Gastroesophageal sphincter (tissue), 3 donors: ENCODE results near the gene UIMC1.

Source experiments
- EP300 ChIP-seq: sonication (generic); formaldehyde crosslinking; IDR thresholded peaks from one replicate; pipeline ENCODE4 v1.6.1; 2017; ENCODE audit warnings: antibody characterized with exemption, mild to moderate bottlenecking
- POLR2A ChIP-seq, 2 donors: fragments of 450-650 bp; IDR thresholded peaks; one replicate each; pipeline ENCODE4 v1.6.1; 2017; ENCODE audit warnings: antibody characterized with exemption in 2 of 2, mild to moderate bottlenecking in 2 of 2, moderate library complexity in 1 of 2
- POLR2AphosphoS5 ChIP-seq: sonication (generic); formaldehyde crosslinking; IDR thresholded peaks from one replicate; pipeline ENCODE4 v1.6.1; 2017; ENCODE audit warnings: antibody characterized with exemption
- TF ChIP-seq, protein P1 (sequence below), 4 experiments: fragments of 200-600 bp in 2 of 4; fragments of 450-650 bp in 2 of 4; sonication (generic) in 1 of 4; IDR thresholded peaks; one replicate each; pipeline ENCODE4 v1.5.1; 2017 to 2019; ENCODE audit warnings: antibody characterized with exemption in 4 of 4, mild to moderate bottlenecking in 2 of 4, moderate library complexity in 2 of 4

DNA sequence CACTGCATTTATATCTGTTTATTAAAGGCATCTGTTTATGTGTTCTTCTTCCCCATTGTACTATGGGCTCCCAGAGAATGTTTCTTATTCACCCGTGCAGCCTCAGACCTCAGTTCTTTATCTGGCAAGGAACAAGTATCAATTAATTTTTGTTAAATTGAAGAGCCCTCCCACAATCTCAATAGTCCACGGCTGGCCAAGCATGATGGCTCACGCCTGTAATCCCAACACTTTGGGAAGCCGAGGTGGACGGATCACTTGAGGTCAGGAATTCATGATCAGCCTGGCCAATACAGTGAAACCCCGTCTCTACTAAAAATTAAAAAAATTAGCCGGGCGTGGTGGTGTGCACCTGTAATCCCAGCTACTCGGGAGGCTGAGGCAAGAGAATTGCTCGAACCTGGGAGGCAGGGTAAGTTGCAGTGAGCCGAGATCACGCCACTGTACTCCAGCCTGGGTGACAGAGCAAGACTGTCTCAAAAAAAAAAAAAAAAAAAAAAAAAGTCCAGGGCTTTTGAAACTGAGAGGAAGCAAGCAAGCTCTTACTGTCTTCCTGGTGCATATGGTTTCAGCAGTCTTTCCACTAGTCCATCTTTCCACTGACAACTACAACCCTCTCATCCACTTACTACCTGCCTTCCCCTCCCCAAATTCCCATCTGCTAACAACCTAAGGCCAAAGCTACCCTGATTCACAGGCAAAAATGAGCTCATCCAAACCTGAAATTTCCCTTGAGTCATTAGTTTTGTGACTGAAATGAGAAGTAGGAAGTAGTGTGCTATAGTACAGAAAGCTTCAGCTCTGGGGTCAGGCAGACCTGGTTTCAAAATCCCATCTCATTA is 105.1 kb downstream of the UIMC1 start:
- TF ChIP-seq EP300 (no peak), POLR2A (IDR thresholded peaks at IDR 0.05) (no peak), POLR2AphosphoS5 (no peak)
- TF ChIP-seq, protein P1, sequence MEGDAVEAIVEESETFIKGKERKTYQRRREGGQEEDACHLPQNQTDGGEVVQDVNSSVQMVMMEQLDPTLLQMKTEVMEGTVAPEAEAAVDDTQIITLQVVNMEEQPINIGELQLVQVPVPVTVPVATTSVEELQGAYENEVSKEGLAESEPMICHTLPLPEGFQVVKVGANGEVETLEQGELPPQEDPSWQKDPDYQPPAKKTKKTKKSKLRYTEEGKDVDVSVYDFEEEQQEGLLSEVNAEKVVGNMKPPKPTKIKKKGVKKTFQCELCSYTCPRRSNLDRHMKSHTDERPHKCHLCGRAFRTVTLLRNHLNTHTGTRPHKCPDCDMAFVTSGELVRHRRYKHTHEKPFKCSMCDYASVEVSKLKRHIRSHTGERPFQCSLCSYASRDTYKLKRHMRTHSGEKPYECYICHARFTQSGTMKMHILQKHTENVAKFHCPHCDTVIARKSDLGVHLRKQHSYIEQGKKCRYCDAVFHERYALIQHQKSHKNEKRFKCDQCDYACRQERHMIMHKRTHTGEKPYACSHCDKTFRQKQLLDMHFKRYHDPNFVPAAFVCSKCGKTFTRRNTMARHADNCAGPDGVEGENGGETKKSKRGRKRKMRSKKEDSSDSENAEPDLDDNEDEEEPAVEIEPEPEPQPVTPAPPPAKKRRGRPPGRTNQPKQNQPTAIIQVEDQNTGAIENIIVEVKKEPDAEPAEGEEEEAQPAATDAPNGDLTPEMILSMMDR (IDR thresholded peaks at IDR 0.05), result no peak
